ENCODE results near the gene DROSHA.

Gene DROSHA, protein sequence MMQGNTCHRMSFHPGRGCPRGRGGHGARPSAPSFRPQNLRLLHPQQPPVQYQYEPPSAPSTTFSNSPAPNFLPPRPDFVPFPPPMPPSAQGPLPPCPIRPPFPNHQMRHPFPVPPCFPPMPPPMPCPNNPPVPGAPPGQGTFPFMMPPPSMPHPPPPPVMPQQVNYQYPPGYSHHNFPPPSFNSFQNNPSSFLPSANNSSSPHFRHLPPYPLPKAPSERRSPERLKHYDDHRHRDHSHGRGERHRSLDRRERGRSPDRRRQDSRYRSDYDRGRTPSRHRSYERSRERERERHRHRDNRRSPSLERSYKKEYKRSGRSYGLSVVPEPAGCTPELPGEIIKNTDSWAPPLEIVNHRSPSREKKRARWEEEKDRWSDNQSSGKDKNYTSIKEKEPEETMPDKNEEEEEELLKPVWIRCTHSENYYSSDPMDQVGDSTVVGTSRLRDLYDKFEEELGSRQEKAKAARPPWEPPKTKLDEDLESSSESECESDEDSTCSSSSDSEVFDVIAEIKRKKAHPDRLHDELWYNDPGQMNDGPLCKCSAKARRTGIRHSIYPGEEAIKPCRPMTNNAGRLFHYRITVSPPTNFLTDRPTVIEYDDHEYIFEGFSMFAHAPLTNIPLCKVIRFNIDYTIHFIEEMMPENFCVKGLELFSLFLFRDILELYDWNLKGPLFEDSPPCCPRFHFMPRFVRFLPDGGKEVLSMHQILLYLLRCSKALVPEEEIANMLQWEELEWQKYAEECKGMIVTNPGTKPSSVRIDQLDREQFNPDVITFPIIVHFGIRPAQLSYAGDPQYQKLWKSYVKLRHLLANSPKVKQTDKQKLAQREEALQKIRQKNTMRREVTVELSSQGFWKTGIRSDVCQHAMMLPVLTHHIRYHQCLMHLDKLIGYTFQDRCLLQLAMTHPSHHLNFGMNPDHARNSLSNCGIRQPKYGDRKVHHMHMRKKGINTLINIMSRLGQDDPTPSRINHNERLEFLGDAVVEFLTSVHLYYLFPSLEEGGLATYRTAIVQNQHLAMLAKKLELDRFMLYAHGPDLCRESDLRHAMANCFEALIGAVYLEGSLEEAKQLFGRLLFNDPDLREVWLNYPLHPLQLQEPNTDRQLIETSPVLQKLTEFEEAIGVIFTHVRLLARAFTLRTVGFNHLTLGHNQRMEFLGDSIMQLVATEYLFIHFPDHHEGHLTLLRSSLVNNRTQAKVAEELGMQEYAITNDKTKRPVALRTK (N-terminal part only)

DNA sequence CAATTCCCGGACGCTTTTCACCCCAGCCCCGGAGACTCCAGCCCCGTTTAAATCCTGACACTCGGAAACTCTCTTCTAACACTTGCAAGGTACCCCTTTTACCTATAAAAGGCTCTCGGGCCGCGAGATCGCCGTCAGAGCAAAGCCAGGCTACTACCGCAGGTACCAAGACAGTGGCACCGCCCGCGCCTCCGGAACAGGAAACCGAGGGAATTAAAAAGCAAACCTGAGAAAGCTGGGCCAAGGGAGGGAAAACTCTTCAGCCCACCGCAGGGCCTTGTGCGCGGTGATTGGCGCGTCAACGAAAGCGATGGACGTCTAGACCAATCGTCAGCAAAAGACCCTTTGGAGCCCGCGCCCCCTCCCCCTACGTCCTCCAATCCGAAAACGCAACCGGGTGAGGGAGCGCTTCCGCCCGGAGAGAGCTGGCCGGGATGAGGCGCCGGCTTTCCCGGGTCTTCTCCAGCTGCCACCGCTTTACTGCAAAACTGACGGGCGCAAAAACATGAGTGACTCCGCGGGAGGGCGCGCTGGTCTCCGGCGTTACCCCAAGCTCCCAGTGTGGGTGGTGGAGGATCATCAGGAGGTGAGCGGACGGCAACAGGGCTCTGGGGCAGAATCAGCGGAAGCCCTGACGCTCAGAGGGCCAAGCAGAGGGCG, at the start of gene DROSHA, which contains the start of gene C5orf22:
DROSHA (minus strand) TSS at position 206 of the 660 bp plus-strand sequence. CDS start 3,034 bp downstream, outside the sequence.
C5orf22 (plus strand) TSS at position 414 of the 660 bp plus-strand sequence; CDS start at position 506, 92 bp downstream.
- H3K27ac ChIP-seq: peak within 1 kb of the TSS; percentile 80

GRCh38 chr5:31579558-31579957, 47.7 kb upstream of the DROSHA start:
- TF ChIP-seq CTCF (conservative IDR thresholded peaks at IDR 0.05): no peak
- no peak overlapping the region for H3K27ac ChIP-seq

More for the DNA sequence above, at the start of gene DROSHA, which contains the start of gene C5orf22:
- TF ChIP-seq ZFX (IDR thresholded peaks at IDR 0.05) (peak; percentile 54), CTCF (conservative IDR thresholded peaks at IDR 0.05) (0 out of 2 replicates have a peak, but pooled peaks have one; percentile 9)

GRCh38 chr5:31577438-31577837, 45.5 kb upstream of the DROSHA start:
- TF ChIP-seq CTCF (conservative IDR thresholded peaks at IDR 0.05) (no peak), ZFX (IDR thresholded peaks at IDR 0.05) (no peak)
- H3K27ac ChIP-seq: no peak overlapping the region

- H3K27ac ChIP-seq: no peak overlapping the region
- TF ChIP-seq ZFX (IDR thresholded peaks at IDR 0.05): no peak
- TF ChIP-seq CTCF (conservative IDR thresholded peaks at IDR 0.05): no peak
Measured at GRCh38 chr5:31574772-31575171, 42.9 kb upstream of the DROSHA start.

DNA sequence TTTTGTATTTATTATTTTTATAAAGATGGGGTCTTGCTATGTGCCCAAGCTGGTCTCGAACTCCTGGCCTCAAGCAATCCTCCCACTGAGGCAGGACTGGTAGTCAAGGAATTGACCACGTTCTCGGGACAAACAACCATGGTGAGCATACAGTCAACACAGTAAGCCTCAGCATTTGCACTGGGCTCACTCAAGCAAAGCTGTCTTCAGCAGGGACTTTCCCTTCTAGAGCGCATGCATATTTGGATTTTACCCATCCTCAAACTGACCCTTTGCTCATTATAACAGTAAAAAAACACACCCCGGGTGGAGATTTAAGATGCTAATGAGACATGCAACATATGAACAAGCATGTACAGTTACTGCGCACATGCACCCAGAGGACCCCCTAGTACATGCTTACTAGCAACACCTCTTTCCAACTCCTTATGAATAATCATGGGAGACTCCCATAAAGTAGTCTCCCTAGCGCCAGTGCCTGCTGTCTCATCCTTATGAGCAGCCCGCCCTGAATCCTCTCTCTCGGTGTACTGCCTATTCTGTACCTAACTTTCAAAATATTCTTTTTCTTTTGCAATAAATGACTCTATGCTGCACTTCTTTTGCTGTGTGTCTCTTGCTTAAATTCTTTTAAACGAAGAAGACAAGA, 41.7 kb upstream of the DROSHA start:
- no peak overlapping the region for H3K27ac ChIP-seq
- TF ChIP-seq ZFX (IDR thresholded peaks at IDR 0.05) (no peak), CTCF (conservative IDR thresholded peaks at IDR 0.05) (no peak)

DNA sequence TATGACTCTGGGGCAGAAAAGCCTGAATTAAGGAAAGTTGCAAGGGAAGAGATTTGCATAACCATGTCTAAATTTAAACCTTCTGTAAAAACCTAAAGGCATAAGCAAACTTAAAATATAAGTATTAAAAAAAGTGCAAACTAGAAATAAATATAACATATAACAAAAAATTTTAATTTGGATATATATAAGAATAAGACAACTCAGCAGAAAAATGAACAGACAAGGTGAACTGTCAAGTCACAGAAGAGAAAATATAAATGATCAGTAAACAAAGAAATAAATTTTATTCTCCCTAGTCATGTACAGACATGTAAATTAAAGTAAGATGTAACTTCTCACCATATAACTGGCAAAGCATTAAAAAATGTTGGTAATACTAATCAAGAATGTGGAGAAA, 37.2 kb upstream of the DROSHA start:
- no peak for TF ChIP-seq CTCF (conservative IDR thresholded peaks at IDR 0.05)
- no peak for TF ChIP-seq ZFX (IDR thresholded peaks at IDR 0.05)
- H3K27ac ChIP-seq: no peak overlapping the region

All from C4-2B (cell line).